NB4 (cell line): ENCODE data around the gene MAP3K21.

Experiments
- CTCF ChIP-seq: IDR thresholded peaks from one replicate; pipeline ENCODE4 v1.5.1; 2012; ENCODE audit warnings: low read depth, low read length
- MYC ChIP-seq: IDR thresholded peaks from 2 replicates; pipeline ENCODE4 v1.6.1; 2011; ENCODE audit warnings: low read depth, low read length
- POLR2A ChIP-seq: IDR thresholded peaks from 2 replicates; pipeline ENCODE4 v1.6.1; 2011; ENCODE audit warnings: mild to moderate bottlenecking; ENCODE audit not compliant: insufficient read length; ENCODE audit errors: extremely low read depth
- TF ChIP-seq, protein P1 (sequence below): IDR thresholded peaks from 2 replicates; pipeline ENCODE4 v1.6.1; 2011; ENCODE audit warnings: low read depth, low read length

DNA sequence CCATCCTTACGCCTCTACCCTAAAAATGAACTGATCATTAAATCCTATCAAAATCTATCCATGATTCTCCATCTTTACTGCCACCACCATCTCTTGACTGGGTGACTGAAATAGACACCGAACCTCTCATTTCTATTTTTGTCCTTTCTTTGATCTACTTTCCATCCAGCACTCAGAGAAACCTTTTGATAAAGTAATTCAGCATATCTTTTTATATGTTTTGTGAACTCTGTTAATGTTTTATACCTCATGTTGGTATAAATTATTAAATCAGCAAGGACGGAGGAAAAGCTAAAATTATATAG lies 45.0 kb upstream of the MAP3K21 start:
- no peak for TF ChIP-seq CTCF
- no peak for TF ChIP-seq POLR2A
- TF ChIP-seq, protein P1, sequence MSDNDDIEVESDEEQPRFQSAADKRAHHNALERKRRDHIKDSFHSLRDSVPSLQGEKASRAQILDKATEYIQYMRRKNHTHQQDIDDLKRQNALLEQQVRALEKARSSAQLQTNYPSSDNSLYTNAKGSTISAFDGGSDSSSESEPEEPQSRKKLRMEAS: no peak
- TF ChIP-seq MYC: no peak
